ENCODE measurements around the gene MGST3.

GRCh38 chr1:165675794-165676193 is 44.8 kb downstream of the MGST3 start:
- TF ChIP-seq POLR2A (IDR thresholded peaks at IDR 0.05) (no peak), CTCF (IDR thresholded peaks at IDR 0.05) (no peak)

All from uterus (tissue), 2 donors.